HG03025 (cell line): ENCODE measurements around the gene ANKRA2.

ENCODE experiments used
- ATAC-seq: cut with Tn5 transposase; IDR thresholded peaks from one replicate; pipeline ENCODE4 v1.9.1; 2021; ENCODE audit warnings: mild to moderate bottlenecking, moderate library complexity; ENCODE audit not compliant: unreplicated experiment, low FRiP score

Gene ANKRA2

GRCh38 chr5:73507062-73507461, 58.4 kb downstream of the ANKRA2 start:
- ATAC-seq = no peak

- ATAC-seq = no peak
These were observed 58.9 kb downstream of the ANKRA2 start for GRCh38 chr5:73506459-73506955.
